DMS 273 (cell line): ENCODE measurements around the gene DNASE1L3.

Experiments
- DNase-seq: peaks from one replicate; lab custom pipeline; 2025; ENCODE audit not compliant: unreplicated experiment; lab: John Stamatoyannopoulos, UW

The DNASE1L3 gene

DNA sequence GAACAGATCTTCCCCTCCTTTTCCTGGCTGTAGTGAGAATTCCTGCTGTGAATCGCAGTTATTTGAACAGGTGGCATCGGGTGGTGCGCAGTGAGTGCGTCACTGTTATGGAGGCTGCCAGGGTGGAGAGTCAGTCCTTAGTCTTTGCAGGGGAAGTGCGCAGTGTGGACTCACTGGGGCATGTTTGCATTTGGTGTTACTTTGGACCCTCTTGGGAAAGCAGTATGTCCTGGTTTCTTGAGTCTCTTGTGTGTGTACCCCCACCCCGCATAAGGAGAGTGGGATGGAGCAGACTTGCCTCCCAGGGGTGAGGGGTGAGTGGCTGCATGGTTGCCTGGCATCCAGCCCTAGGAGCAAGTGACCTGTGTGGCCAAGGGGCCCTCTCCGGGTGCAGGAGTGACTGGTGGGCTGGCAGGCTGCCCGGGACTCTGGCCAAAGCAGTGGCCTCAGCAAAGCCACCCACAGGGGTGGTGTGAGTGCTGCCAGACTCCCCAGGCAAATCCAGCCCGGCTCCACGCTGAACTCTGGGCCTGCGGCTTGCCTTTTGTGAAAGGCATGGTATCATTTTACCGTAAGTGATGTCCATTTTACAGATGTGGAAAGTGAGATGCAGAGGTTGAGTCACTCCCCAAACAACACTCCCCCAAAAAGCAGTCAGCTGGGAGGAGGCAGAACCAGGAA is 46.4 kb downstream of the DNASE1L3 start:
- peak; percentile 77 for DNase-seq

DNA sequence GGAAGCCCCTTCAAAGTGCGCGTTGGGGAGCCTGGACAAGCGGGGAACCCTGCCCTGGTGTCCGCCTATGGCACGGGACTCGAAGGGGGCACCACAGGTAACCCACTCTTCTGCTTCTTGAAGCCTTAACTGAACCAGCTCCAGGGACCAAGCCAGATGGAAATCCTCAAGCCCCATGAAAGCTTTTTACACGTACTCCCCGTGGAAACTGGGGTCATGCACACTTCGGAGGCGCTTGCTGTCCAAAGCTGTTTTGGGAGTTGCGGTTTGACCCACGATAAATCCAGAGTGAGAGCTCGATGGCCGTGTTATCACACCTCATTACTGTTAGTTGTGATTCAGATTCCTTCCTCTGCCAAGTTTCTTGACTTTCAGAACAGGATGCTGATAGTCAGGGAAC is 47.5 kb downstream of the DNASE1L3 start:
- no peak for DNase-seq

DNA sequence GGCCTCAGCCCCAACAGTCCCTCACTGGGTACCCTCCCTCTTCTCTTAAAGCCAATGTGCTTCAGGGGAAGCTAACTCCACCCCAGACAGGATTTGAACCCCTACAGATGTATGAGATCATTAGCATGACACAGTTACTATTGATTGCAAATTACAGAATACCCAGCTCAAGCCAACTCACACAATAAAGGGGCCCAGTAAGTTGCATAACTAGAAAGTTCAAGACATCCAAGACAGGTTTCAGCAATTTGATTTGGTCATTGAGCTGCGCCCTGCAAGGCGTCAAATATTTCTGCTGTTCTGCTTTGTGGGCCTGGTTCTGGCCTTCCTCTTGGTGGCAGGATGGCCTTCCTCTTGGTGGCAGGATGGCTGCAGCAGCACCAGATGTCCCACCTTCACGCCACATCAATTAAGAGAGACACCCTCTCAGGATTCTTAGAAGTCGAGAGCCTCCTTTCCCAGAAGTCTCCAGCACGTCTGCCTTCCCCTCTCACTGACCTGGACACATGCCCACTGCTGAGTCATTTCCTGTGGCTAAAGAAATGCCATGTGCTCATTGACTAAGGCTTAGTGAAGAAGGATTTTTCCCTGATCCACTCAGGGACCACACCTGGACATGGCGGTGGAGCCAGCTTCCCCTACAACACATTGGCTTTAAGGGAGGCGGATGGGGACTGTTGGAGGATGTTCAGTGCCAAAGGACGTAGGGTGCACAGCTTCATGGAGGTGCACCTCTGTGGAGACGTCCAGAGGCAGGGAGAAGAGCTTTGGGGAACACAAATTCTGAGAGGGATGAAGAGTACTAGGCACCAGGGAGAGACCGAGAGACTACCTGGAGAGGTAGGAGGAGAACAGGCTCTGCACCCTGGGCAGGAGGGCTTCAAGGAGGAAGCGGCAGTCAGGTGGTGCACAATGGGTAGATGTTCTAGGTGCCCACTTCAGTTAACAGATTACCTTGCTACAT is 49.1 kb downstream of the DNASE1L3 start:
- DNase-seq: peak; percentile 55

DNA sequence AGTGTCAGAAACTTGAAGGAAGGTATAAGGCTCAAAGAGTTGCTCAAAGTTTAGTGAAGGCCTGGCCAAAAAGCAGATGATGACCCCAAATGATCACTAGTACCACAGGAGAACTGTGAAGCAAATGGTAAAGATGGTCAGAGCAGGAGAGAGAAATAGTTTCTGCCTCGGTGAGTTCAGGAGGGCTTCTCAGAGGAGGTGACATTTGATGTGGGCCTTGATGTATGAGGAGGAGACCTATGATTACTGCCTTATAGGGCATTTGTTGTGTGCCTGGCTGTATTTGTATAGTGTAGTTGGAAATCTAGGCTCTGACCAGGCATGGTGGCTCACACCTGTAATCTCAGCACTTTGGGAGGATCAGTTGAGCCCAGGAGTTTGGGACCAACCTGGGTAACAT is 50.4 kb downstream of the DNASE1L3 start:
- DNase-seq: no peak

DNA sequence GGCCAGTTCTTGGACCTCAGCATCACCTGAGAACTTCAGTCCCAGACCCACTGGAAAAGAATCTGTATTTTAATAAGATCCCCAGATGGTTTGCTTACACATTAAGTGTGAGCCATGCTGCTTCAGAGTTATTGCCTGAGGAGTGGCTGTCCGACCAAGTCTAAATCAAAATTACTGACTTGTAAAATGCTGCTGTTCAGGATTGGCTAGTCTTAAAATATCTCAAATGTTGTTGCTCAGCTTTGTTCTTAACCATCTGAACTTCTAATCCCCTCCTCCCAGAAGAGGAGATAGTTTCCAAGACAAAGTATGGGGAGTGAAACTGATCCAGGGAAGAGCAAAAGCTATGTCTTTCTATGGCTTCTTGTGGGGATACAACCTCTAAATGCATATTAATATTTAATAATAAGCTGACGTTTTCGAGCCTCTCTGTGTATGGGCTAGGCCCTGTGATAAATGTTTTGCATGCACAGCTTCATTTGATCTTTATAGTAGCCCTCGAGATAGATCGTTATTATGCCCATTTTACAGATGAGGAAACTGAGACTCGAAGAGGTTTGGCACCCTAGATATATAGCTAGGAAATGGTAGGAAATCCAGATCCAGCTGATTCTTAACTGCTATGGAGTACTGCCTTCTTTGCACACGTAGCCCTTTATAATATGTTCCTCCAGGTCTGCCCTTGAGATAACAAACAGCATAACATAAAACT is 52.2 kb downstream of the DNASE1L3 start:
- DNase-seq: peak; percentile 44

DNA sequence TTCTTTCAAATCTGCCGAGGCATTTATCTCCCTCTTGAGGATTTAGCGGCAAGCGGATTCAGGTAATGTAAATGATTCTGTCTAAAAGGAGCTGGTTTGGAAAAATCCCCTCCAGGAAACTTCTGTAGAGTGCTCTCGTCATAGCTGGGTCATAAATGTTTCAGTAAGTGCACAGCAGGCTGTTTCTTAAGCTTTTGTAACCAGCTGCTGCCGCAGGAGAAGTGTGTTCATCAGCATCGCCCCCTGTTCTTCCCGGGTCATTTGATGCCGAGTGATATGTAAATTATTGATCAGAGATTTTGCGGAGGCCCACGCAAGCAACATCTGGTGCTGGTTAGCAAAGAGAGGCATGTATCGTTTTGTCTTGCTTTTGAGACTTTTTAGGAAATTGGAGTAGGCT is 53.1 kb downstream of the DNASE1L3 start:
- peak; percentile 67 for DNase-seq

DNA sequence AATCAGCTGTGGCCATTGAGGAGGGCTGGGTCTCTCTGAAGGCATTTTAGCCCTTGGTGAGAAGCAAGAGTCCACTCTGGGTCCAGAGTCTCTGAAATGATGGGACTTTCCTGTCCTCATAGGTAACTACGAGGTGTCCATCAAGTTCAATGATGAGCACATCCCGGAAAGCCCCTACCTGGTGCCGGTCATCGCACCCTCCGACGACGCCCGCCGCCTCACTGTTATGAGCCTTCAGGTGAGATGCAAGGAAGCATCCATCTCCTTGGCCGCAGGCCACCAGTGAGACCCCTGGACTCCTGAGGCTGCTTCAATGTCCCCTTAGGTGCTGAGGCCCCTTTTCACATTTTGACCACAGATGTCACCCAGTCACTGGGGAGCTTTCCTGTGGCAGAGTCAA is 54.9 kb downstream of the DNASE1L3 start:
- no peak for DNase-seq

DNA sequence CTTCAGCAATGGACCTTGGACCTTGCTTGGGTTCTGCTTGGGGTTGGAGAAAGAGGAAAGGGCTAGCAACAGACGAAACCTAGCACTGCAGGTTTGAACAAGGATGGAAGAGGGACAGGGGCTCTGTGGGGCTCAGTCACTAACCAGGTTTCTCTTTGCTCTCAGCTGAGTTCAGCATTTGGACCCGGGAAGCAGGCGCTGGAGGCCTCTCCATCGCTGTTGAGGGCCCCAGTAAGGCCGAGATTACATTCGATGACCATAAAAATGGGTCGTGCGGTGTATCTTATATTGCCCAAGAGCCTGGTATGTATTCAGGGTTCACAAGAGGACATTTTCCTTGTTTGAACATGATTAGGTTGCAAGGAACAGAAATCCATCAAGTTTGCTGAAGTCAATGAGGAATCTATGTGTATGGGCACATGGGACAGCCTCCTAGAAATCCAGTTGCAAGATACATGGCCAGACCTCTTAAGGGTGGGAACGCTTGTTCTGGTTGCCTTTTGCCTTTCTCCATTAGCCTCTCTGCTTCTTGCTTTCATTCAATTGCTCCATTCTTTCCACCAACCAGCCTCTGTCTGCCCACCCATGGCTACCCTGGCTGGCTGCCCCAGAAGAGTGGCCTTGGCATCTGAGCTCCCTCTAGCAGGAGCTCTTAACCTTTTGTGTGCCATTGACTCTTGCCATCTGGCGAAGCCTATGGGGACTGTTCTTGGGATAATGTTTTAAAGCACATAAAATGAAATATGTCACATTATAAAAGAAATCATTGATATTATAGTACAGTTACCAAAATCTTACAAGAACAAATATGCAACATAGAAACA is 55.9 kb downstream of the DNASE1L3 start:
- DNase-seq: peak; percentile 19

DNA sequence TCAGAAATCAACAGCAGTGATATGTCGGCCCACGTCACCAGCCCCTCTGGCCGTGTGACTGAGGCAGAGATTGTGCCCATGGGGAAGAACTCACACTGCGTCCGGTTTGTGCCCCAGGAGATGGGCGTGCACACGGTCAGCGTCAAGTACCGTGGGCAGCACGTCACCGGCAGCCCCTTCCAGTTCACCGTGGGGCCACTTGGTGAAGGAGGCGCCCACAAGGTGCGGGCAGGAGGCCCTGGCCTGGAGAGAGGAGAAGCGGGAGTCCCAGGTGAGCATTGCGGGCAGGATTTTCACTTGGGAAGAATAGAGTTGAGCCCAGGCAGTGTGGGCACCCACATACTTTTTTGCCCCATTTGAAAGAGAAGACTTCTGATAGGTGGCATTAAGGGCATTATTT is 57.4 kb downstream of the DNASE1L3 start:
- no peak for DNase-seq

DNA sequence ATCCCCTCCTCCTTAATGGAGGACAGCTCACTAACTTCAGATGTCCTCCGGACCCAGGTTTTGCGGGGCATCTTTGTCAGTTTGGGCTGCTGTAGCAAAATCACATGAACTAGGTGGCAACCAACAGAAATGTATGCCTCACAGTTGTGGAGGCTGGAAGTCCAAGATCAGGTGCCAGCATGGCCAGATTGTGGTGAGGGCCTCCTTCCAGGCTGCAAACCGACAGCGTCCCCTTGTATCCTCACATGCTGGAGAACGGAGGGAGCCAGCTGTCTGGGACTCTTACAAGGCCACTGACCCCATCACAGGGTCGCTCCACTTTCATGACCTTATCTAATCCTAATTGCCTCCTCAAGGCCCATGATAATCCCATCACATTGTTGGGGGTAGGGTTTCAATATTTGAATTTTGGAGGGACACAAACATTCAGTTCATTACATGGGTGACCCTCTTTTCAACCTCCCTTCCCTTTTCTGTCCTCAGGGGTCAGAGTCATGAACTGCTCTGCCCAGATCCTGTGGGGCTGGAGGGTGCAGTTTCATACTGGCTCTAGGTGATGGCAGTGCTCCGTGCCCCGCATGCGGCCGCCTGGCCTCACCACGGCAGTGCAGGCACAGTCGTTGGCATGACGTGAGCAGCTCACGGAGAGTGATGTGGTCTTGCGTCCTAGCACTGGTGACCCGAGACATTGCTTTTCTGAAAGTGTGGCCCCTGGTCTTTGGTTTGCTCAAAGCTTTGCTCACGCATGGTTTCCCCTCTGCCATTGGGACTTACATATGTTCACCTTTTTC is 58.4 kb downstream of the DNASE1L3 start:
- DNase-seq: no peak

DNA sequence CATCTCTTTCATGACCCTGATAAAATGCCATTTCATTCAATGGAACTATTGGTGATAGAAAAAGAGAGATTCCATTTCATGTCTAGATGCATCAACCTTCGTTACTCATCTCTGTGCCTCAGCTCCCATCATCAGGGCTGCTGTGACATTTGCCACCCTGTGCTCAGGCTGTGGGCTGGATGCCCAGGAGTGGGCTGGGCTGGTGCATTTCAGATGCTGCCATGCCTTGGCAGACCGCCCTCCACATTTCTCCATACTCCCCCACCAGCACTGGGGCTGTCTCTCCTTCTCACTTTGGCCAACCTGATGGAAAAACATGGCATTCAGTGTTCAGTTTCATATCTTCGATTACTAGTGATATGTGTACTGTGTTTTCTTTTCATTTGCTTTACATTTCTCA is 59.1 kb downstream of the DNASE1L3 start:
- DNase-seq: no peak

DNA sequence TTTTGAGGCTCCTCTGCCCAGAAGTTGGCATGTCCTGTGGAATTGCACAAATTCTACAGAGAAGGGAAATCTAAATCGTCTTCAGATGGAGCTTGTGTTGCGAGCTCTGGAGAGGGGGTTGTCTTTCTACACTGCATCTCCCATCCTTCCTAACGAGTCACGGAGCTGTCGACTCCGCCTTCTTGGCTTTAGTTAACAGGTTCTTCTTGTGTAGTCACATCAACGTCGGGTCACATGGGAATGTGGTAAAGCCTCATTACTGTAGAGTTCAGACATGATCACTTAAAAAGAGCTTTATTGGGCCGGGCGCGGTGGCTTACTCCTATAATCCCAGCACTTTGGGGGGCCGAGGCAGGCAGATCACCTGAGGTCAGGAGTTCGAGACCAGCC is 60.0 kb downstream of the DNASE1L3 start:
- DNase-seq: no peak

DNA sequence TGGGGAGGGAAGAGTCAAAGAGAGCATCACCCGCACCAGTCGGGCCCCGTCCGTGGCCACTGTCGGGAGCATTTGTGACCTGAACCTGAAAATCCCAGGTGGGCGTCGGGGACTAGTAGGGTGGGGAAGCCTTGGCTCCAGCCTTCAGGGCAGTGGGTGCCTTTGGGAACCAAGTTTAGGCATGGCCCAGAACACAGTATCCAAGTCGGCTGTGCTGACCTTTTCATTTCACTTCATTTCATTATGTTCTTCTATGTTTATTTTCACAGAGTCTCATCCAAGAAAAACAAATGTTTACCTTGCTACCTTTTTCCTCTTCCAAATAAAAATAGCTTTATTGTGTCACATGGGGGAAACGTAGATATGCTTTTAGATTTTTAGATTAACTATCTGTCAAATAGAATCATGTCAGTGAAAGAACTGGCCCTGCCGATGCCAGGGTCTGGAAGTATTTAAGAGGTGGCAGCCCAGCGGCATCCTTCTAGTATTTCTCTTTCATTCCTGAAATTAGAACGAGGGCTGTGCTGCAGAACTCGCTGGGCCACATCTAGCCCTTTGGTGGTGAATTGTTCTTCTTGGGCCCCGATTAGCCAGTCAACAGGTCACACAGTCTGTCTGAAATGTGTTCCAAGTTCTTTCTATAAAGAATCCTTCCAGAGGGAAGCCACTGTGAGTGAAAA is 60.5 kb downstream of the DNASE1L3 start:
- no peak for DNase-seq

DNA sequence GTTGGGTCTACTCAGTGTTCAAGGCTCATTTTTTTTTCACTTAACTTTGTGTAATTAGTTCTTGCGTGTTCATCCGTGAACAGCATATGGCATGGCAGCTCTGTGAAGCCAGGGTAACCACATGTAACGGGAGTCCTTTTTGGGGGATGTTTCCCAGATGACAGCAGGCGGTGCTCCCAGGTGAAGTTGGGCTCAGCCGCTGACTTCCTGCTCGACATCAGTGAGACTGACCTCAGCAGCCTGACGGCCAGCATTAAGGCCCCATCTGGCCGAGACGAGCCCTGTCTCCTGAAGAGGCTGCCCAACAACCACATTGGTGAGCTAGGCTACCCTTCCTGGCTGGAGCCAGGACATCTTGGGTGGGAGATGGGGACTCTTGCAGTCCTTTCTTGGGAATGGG is 62.7 kb downstream of the DNASE1L3 start:
- DNase-seq: peak; percentile 13

DNA sequence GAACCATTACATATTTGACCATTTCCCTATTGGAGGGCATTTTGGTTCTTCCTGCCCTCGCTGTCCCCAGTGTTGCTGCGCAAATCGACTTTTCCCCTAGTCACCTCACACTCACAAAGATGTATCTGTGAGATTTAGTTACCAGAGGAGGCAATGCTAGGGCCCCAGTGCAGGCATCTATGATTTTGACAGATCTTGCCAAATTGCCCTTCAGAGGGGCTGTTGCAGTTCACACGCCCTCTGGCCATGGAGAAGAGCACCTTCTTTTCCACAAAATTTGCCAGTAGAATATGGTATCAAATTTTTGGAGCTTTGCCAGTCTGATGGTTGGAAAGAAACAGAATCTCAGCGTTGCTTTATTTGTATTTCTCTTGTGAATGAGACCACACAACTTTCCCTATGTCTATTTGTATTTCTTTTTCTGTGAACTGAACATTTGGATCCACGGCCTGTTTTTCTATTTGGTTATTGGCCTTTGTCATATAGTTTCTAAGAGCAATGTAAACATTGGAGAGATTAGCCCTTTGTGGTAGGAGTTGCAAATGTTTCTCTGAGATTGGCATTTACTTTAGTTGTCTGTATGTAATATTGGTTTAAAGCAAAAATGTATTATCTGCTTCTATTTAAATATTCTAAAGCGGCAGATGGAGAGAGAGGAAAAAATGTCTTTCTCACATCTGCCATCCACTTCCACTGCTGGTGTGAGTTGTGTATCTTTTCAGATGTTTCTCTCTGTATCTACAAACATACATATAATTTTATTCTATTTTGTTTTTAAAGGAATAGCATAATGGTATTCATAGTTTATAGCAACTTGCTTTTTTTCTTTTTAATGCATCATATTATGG is 66.1 kb downstream of the DNASE1L3 start:
- peak; percentile 20 for DNase-seq

DNA sequence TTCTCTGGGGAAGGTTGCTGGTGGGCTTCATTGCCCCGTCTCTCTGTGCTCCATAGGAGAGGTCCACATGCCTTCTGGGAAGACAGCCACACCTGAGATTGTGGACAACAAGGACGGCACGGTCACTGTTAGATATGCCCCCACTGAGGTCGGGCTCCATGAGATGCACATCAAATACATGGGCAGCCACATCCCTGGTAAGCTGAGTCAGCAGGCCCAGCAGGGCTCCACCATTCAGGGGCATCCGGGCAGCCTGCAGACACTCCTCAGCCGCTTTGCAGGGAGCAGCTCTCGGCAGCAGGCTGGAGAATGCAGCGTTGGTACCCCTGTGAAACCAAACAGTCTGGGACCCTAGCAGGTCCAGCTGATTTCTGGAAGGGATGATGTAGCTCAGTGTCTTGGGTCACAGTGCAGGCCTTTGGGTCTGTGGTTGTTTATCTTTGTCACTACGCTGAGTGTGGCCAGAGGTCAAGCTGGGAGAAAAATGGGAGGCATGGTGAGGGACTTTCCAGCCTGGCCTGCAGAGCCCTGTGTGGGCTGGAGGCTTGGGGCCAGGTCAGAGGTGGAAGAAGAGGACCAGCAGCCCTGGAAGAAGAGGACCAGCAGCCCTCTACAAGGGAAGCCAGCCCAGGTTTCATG is 67.2 kb downstream of the DNASE1L3 start:
- DNase-seq: no peak
